Embryonic facial prominence (tissue), 1 donor: ENCODE results near the gene ISOC1.

Experiments used
- DNase-seq: peaks from one replicate; pipeline ENCODE4 v3.0.0-alpha.2; 2016; ENCODE audit errors: extremely low spot score

ISOC1 gene

GRCh38 chr5:129094087-129094923 is at the start of gene ISOC1:
TSS of gene ISOC1 (plus strand) at chr5:129094749. CDS start at chr5:129094767, 18 bp downstream.
- peak; percentile 79 for DNase-seq

- no peak for DNase-seq
Measured at GRCh38 chr5:129046151-129046550, 48.4 kb upstream of the ISOC1 start.

GRCh38 chr5:129048509-129048908 is 46.0 kb upstream of the ISOC1 start:
- no peak for DNase-seq

- DNase-seq: no peak
Measured at GRCh38 chr5:129049126-129049799, 45.3 kb upstream of the ISOC1 start.

GRCh38 chr5:129051283-129051682 is 43.3 kb upstream of the ISOC1 start:
- DNase-seq: no peak

GRCh38 chr5:129053438-129053837 is 41.1 kb upstream of the ISOC1 start:
- no peak for DNase-seq

GRCh38 chr5:129057329-129057728 is 37.2 kb upstream of the ISOC1 start:
- DNase-seq: no peak

- no peak for DNase-seq
Measured at GRCh38 chr5:129061849-129062248, 32.7 kb upstream of the ISOC1 start.

GRCh38 chr5:129063483-129064113 is 31.0 kb upstream of the ISOC1 start:
- peak; percentile 11 for DNase-seq

GRCh38 chr5:129065721-129066120 is 28.8 kb upstream of the ISOC1 start:
- DNase-seq: no peak

- no peak for DNase-seq
Measured at GRCh38 chr5:129067745-129068144, 26.8 kb upstream of the ISOC1 start.

GRCh38 chr5:129069292-129069691 is 25.3 kb upstream of the ISOC1 start:
- DNase-seq: no peak

GRCh38 chr5:129073111-129073510 is 21.4 kb upstream of the ISOC1 start:
- no peak for DNase-seq

- DNase-seq: no peak
Measured at GRCh38 chr5:129074903-129075302, 19.6 kb upstream of the ISOC1 start.

- DNase-seq: no peak
Measured at GRCh38 chr5:129077433-129078075, 17.0 kb upstream of the ISOC1 start.

- DNase-seq: no peak
Measured at GRCh38 chr5:129078247-129078646, 16.3 kb upstream of the ISOC1 start.

GRCh38 chr5:129078660-129079059 is 15.9 kb upstream of the ISOC1 start:
- DNase-seq: no peak

- DNase-seq: no peak
Measured at GRCh38 chr5:129079496-129079895, 15.1 kb upstream of the ISOC1 start.

GRCh38 chr5:129080766-129081165 is 13.8 kb upstream of the ISOC1 start:
- DNase-seq: no peak

- DNase-seq: no peak
Measured at GRCh38 chr5:129082225-129083136, 12.1 kb upstream of the ISOC1 start.
